ENCODE measurements around the gene ACACA.

ACACA gene

GRCh38 chr17:37062021-37062420 lies 344.6 kb downstream of the ACACA start (continued):
- no peak for TF ChIP-seq ZFP30 (CRISPR knock-in tag; IDR thresholded peaks at IDR 0.05)
- no peak for TF ChIP-seq ARNTL (CRISPR knock-in tag; IDR thresholded peaks at IDR 0.05; ENCODE audit: borderline replicate concordance, low read depth)
- no peak for TF ChIP-seq GLIS3 (CRISPR knock-in tag; IDR thresholded peaks at IDR 0.05)

- TF ChIP-seq TOX (CRISPR knock-in tag; IDR thresholded peaks at IDR 0.05; ENCODE audit: borderline replicate concordance) (no peak), CSDC2 (CRISPR knock-in tag; IDR thresholded peaks at IDR 0.05) (no peak), POU6F1 (CRISPR knock-in tag; IDR thresholded peaks at IDR 0.05; ENCODE audit: borderline replicate concordance, low read depth) (no peak), RARB (CRISPR knock-in tag; IDR thresholded peaks at IDR 0.05) (no peak), BACH2 (CRISPR knock-in tag; IDR thresholded peaks at IDR 0.05; ENCODE audit: borderline replicate concordance) (no peak), ISL1 (CRISPR knock-in tag; IDR thresholded peaks at IDR 0.05) (no peak), PATZ1 (CRISPR knock-in tag; IDR thresholded peaks at IDR 0.05; ENCODE audit: borderline replicate concordance) (no peak), TSHZ2 (CRISPR knock-in tag; IDR thresholded peaks at IDR 0.05) (no peak), ZNF565 (CRISPR knock-in tag; conservative IDR thresholded peaks at IDR 0.05; ENCODE audit: low read depth) (no peak), SNAI2 (CRISPR knock-in tag; IDR thresholded peaks at IDR 0.05) (no peak), TCF4 (CRISPR knock-in tag; IDR thresholded peaks at IDR 0.05; ENCODE audit: borderline replicate concordance) (no peak), GLIS3 (CRISPR knock-in tag; IDR thresholded peaks at IDR 0.05) (no peak), ARNTL (CRISPR knock-in tag; IDR thresholded peaks at IDR 0.05; ENCODE audit: borderline replicate concordance, low read depth) (no peak), ESRRG (CRISPR knock-in tag; IDR thresholded peaks at IDR 0.05) (no peak), ZFP3 (CRISPR knock-in tag; IDR thresholded peaks at IDR 0.05) (no peak), CSRNP3 (CRISPR knock-in tag; IDR thresholded peaks at IDR 0.05) (no peak)
- no peak for ATAC-seq
Measured at GRCh38 chr17:37060928-37061327, 345.7 kb downstream of the ACACA start.

GRCh38 chr17:37060094-37060493 lies 346.5 kb downstream of the ACACA start:
- no peak for ATAC-seq

More at GRCh38 chr17:37060094-37060493, 346.5 kb downstream of the ACACA start:
- TF ChIP-seq SNAI2 (CRISPR knock-in tag; IDR thresholded peaks at IDR 0.05), result no peak
- no peak for TF ChIP-seq ZC3H10 (CRISPR knock-in tag; IDR thresholded peaks at IDR 0.05)
- TF ChIP-seq PPARA (CRISPR knock-in tag; IDR thresholded peaks at IDR 0.05; ENCODE audit: borderline replicate concordance), result no peak
- TF ChIP-seq ZNF70 (CRISPR knock-in tag; IDR thresholded peaks at IDR 0.05), result no peak
- TF ChIP-seq ZFP3 (CRISPR knock-in tag; IDR thresholded peaks at IDR 0.05), result no peak
- TF ChIP-seq CSRNP3 (CRISPR knock-in tag; IDR thresholded peaks at IDR 0.05), result no peak
- TF ChIP-seq GLIS3 (CRISPR knock-in tag; IDR thresholded peaks at IDR 0.05), result no peak
- TF ChIP-seq TCF4 (CRISPR knock-in tag; IDR thresholded peaks at IDR 0.05; ENCODE audit: borderline replicate concordance), result no peak
- TF ChIP-seq ESRRG (CRISPR knock-in tag; IDR thresholded peaks at IDR 0.05), result no peak
- no peak for TF ChIP-seq CREB5 (CRISPR knock-in tag; IDR thresholded peaks at IDR 0.05; ENCODE audit: low read depth)
- no peak for TF ChIP-seq OSR1 (CRISPR knock-in tag; IDR thresholded peaks at IDR 0.05)
- no peak for TF ChIP-seq CSDC2 (CRISPR knock-in tag; IDR thresholded peaks at IDR 0.05)
